Lung (tissue), 12 donors: ENCODE results near the gene SWAP70. TPM values are rescaled to one million over a fixed set of nuclear protein-coding genes. Genes with fewer than 3 reads are reported as not detected.
A peak's percentile ranks its signal among the peaks of the same experiment; 100 is the strongest.

Experiments
- ATAC-seq: fragments of 200-7000 bp; cut with Tn5 transposase; one replicate; pipeline ENCODE4 v1.9.1; 2020; ENCODE audit warnings: moderate number of reproducible peaks; ENCODE audit not compliant: insufficient read depth, low FRiP score
- DNase-seq, 3 donors: peaks; one replicate each; pipeline ENCODE4 v3.0.0-alpha.2; 2013 to 2017
- H3K27ac ChIP-seq, 2 donors: one replicate each; pipeline ENCODE4 v1.5.1; 2013; ENCODE audit warnings: mild to moderate bottlenecking in 2 of 2, moderate library complexity in 2 of 2, control low read depth in 1 of 2, inconsistent platforms in 1 of 2, low read depth in 1 of 2, low read length in 1 of 2
- H3K27me3 ChIP-seq, 3 donors: one replicate each; pipeline ENCODE4 v1.5.1; 2013; ENCODE audit warnings: low read length in 2 of 3; ENCODE audit not compliant: control insufficient read depth in 3 of 3, insufficient read depth in 3 of 3
- H3K36me3 ChIP-seq, 4 donors: one replicate each; pipeline ENCODE4 v1.5.1; 2013; ENCODE audit warnings: low read length in 4 of 4, mild to moderate bottlenecking in 1 of 4, moderate library complexity in 1 of 4; ENCODE audit not compliant: control insufficient read depth in 4 of 4, insufficient read depth in 4 of 4
- H3K4me1 ChIP-seq, 5 donors: one replicate each; pipeline ENCODE4 v1.5.1; 2013; ENCODE audit warnings: low read length in 5 of 5, mild to moderate bottlenecking in 2 of 5, moderate library complexity in 1 of 5; ENCODE audit not compliant: control insufficient read depth in 5 of 5, insufficient read depth in 5 of 5
- H3K4me3 ChIP-seq: one replicate; pipeline ENCODE4 v1.5.1; 2013; ENCODE audit warnings: mild to moderate bottlenecking, control low read depth, moderate library complexity
- H3K9ac ChIP-seq, 2 donors: one replicate each; pipeline ENCODE4 v1.5.1; 2013; ENCODE audit warnings: low read length in 2 of 2, control low read depth in 1 of 2; ENCODE audit not compliant: insufficient read depth in 1 of 2
- H3K9me3 ChIP-seq, 4 donors: one replicate each; pipeline ENCODE4 v1.5.1; 2013; ENCODE audit warnings: low read length in 3 of 4, mild to moderate bottlenecking in 1 of 4, moderate library complexity in 1 of 4; ENCODE audit not compliant: control insufficient read depth in 4 of 4, insufficient read depth in 3 of 4
- CTCF ChIP-seq: IDR thresholded peaks from 2 replicates; pipeline ENCODE4 v1.5.1; 2012; ENCODE audit warnings: mild to moderate bottlenecking; ENCODE audit errors: control extremely low read depth, extremely low read depth
- WGBS, 2 donors: extraction: QIAGEN DNeasy Blood & Tissue Kit; methylation state at CpG; one replicate each; pipeline ENCODE4 v1.1.7; 2013; 5-methylcytosine and 5-hydroxymethylcytosine counted together
- polyA plus RNA-seq, 2 donors: library from polyadenylated mRNA; stranded (reverse); fragments of 200-250 nt; gene quantifications; one replicate each; pipeline ENCODE4 v1.2.1, GENCODE V29; 2013
- total RNA-seq, 2 donors: library from RNA; depleted of rRNA in 1 of 2; stranded (reverse); fragments of >200 nt in 1 of 2; gene quantifications; one replicate each; pipeline ENCODE4 v1.2.1, GENCODE V29; 2014 to 2021
- donor health status: control.
- donor health status: control.
- donor health status: Bipolar disorder and iron deficiency.
- donor health status: healthy.
- donor health status: DM: yes; HTN: yes; CAD: no.

The SWAP70 gene
- total and polyA plus RNA-seq, 4 donors: 14.9 to 44.8 (median 35.9) TPM

- H3K36me3 ChIP-seq: peaks cover 5 to 13% (median 8%) of the 10 kb centered on the region in 4 donors
- ATAC-seq (no peak), DNase-seq (peak in 2 of 3 donors; percentile 18 to 50)
- no peak overlapping the region for H3K27ac ChIP-seq
- no peak overlapping the region for H3K4me3 ChIP-seq
- TF ChIP-seq CTCF: no peak
- no peaks in the 10 kb centered on the region for H3K27me3 ChIP-seq
- WGBS, 2 donors: 50 to 85% methylated on average over 4 of the region's 4 CpGs
- no peak overlapping the region for H3K9ac ChIP-seq
- no peaks in the 10 kb centered on the region for H3K9me3 ChIP-seq
- peaks cover 0 to 10% (median 3%) of the 10 kb centered on the region in 5 donors for H3K4me1 ChIP-seq
These were observed 86.7 kb downstream of the SWAP70 start for GRCh38 chr11:9750551-9750950.

GRCh38 chr11:9752091-9752490 lies 88.2 kb downstream of the SWAP70 start:
- H3K4me1 ChIP-seq: peaks cover 0 to 17% (median 3%) of the 10 kb centered on the region in 5 donors
- H3K27ac ChIP-seq: peak overlapping the region in 1 of 2 donors; percentile 9
- DNase-seq: no peak
- no peak for ATAC-seq
- H3K9ac ChIP-seq: no peak overlapping the region
- H3K36me3 ChIP-seq: peaks cover 5 to 10% (median 8%) of the 10 kb centered on the region in 4 donors
- WGBS, 2 donors: 83 to 87% methylated on average over 3 of the region's 3 CpGs
- H3K4me3 ChIP-seq: no peak overlapping the region
- no peaks in the 10 kb centered on the region for H3K9me3 ChIP-seq
- no peak for TF ChIP-seq CTCF
- H3K27me3 ChIP-seq: no peaks in the 10 kb centered on the region

GRCh38 chr11:9753021-9753420 lies 89.1 kb downstream of the SWAP70 start:
- H3K4me1 ChIP-seq: peaks cover 0 to 16% (median 5%) of the 10 kb centered on the region in 5 donors
- H3K36me3 ChIP-seq: peaks cover 5 to 10% (median 6%) of the 10 kb centered on the region in 4 donors
- no peak overlapping the region for H3K4me3 ChIP-seq
- H3K27me3 ChIP-seq: no peaks in the 10 kb centered on the region
- no peak overlapping the region for H3K9ac ChIP-seq
- no peak for DNase-seq
- H3K9me3 ChIP-seq: no peaks in the 10 kb centered on the region
- no peak for TF ChIP-seq CTCF
- ATAC-seq: no peak
- 46 to 66% methylated on average over 3 of the region's 3 CpGs for WGBS, 2 donors
- no peak overlapping the region for H3K27ac ChIP-seq

GRCh38 chr11:9754010-9754471 lies 90.2 kb downstream of the SWAP70 start:
- Histone ChIP-seq H3K27ac (no peak overlapping the region), H3K9ac (no peak overlapping the region), H3K4me3 (no peak overlapping the region), H3K9me3 (no peaks in the 10 kb centered on the region), H3K4me1 (peaks cover 0 to 17% (median 3%) of the 10 kb centered on the region in 5 donors), H3K27me3 (no peaks in the 10 kb centered on the region), H3K36me3 (peaks cover 4 to 10% (median 6%) of the 10 kb centered on the region in 4 donors)
- TF ChIP-seq CTCF: no peak
- 94 to 97% methylated on average over 3 of the region's 3 CpGs for WGBS, 2 donors
- ATAC-seq (no peak), DNase-seq (no peak)
